ENCODE results near the gene INAVA. TPM values are rescaled to one million over a fixed set of nuclear protein-coding genes. Genes with fewer than 3 reads are reported as not detected.

INAVA gene
- total RNA-seq, 4 donors from 2014 or later, result 33.8 to 492 (median 332) TPM

GRCh38 chr1:200919386-200919785 is 24.7 kb downstream of the INAVA start:
- no peak for DNase-seq
- peaks cover 0 to 4% (median 0%) of the 10 kb centered on the region in 3 donors for H3K36me3 ChIP-seq
- H3K4me3 ChIP-seq, result no peak overlapping the region
- H3K9me3 ChIP-seq, result no peaks in the 10 kb centered on the region
- no peaks in the 10 kb centered on the region for H3K27me3 ChIP-seq
- no peak overlapping the region for H3K27ac ChIP-seq
- H3K4me1 ChIP-seq, result peaks cover 0 to 8% (median 1%) of the 10 kb centered on the region in 4 donors
- TF ChIP-seq POLR2A (IDR thresholded peaks at IDR 0.05) (no peak), CTCF (IDR thresholded peaks at IDR 0.05) (no peak)

- Histone ChIP-seq H3K36me3 (peaks cover 0 to 4% (median 0%) of the 10 kb centered on the region in 3 donors), H3K4me1 (no peaks in the 10 kb centered on the region), H3K27ac (no peak overlapping the region), H3K9me3 (no peaks in the 10 kb centered on the region), H3K27me3 (no peaks in the 10 kb centered on the region), H3K4me3 (no peak overlapping the region)
- no peak for TF ChIP-seq POLR2A (IDR thresholded peaks at IDR 0.05)
- TF ChIP-seq CTCF (IDR thresholded peaks at IDR 0.05), result no peak
- peak in 1 of 3 donors; percentile 15 for DNase-seq
Measured at GRCh38 chr1:200921571-200922110, 26.9 kb downstream of the INAVA start.

- H3K4me3 ChIP-seq, result no peak overlapping the region
Measured at GRCh38 chr1:200922406-200922805, 27.7 kb downstream of the INAVA start.

GRCh38 chr1:200923601-200924000 is 28.9 kb downstream of the INAVA start:
- H3K36me3 ChIP-seq, result peaks cover 0 to 4% (median 0%) of the 10 kb centered on the region in 3 donors
- H3K27ac ChIP-seq, result no peak overlapping the region
- no peak for TF ChIP-seq CTCF (IDR thresholded peaks at IDR 0.05)
- TF ChIP-seq POLR2A (IDR thresholded peaks at IDR 0.05), result no peak
- DNase-seq, result no peak
- H3K4me1 ChIP-seq, result no peaks in the 10 kb centered on the region
- H3K27me3 ChIP-seq, result no peaks in the 10 kb centered on the region
- H3K9me3 ChIP-seq, result no peaks in the 10 kb centered on the region
- H3K4me3 ChIP-seq, result no peak overlapping the region

More at GRCh38 chr1:200922406-200922805, 27.7 kb downstream of the INAVA start:
- no peaks in the 10 kb centered on the region for H3K4me1 ChIP-seq
- H3K27ac ChIP-seq, result no peak overlapping the region
- no peak for DNase-seq
- TF ChIP-seq CTCF (IDR thresholded peaks at IDR 0.05), result no peak
- TF ChIP-seq POLR2A (IDR thresholded peaks at IDR 0.05), result no peak
- H3K27me3 ChIP-seq, result no peaks in the 10 kb centered on the region
- H3K9me3 ChIP-seq, result no peaks in the 10 kb centered on the region
- peaks cover 0 to 4% (median 0%) of the 10 kb centered on the region in 3 donors for H3K36me3 ChIP-seq

- no peaks in the 10 kb centered on the region for H3K4me1 ChIP-seq
- H3K36me3 ChIP-seq, result peaks cover 0 to 9% (median 0%) of the 10 kb centered on the region in 3 donors
- H3K27ac ChIP-seq, result no peak overlapping the region
- no peaks in the 10 kb centered on the region for H3K9me3 ChIP-seq
- DNase-seq, result no peak
- no peak overlapping the region for H3K4me3 ChIP-seq
- H3K27me3 ChIP-seq, result no peaks in the 10 kb centered on the region
- TF ChIP-seq CTCF (IDR thresholded peaks at IDR 0.05) (no peak), POLR2A (IDR thresholded peaks at IDR 0.05) (no peak)
Measured at GRCh38 chr1:200925831-200926230, 31.1 kb downstream of the INAVA start.

All from Peyer's patch (tissue), 4 donors.